ENCODE measurements around the gene DLG2. TPM values are rescaled to one million over a fixed set of nuclear protein-coding genes. Genes with fewer than 3 reads are reported as not detected.
"Not testable (repeated sequence)": the region's sequence is repeated elsewhere in the genome, so short reads cannot be mapped to it uniquely, and the experiment has no call there.

DLG2 gene
- total and polyA plus RNA-seq, 2 donors = 4.8 to 6.6 TPM

GRCh38 chr11:83424376-83425136 is 2202.6 kb downstream of the DLG2 start:
- H3K9me3 ChIP-seq (ENCODE audit: control insufficient read depth in 2 of 2, insufficient read depth in 1 of 2, low read length in 1 of 2) = no peaks in the 10 kb centered on the region
- no peaks in the 10 kb centered on the region for H3K27me3 ChIP-seq (ENCODE audit: control insufficient read depth in 2 of 2, insufficient read depth in 1 of 2, low read length in 1 of 2)
- no peak overlapping the region for H3K27ac ChIP-seq (ENCODE audit: low read depth in 1 of 2, low read length in 1 of 2)
- no peaks in the 10 kb centered on the region for H3K36me3 ChIP-seq (ENCODE audit: control insufficient read depth in 2 of 2, insufficient read depth in 2 of 2, low read length in 1 of 2)
- no peak for DNase-seq (ENCODE audit: low read depth in 6 of 9, low spot score in 9 of 9)
- no peak overlapping the region for H3K4me3 ChIP-seq (ENCODE audit: low read length in 2 of 2)
- 79% methylated on average over 2 of the region's 2 CpGs for WGBS
- no peaks in the 10 kb centered on the region for H3K4me1 ChIP-seq (ENCODE audit: control insufficient read depth in 2 of 2, insufficient read depth in 2 of 2, low read length in 2 of 2)

- not testable (repeated sequence) for H3K36me3 ChIP-seq (ENCODE audit: control insufficient read depth in 2 of 2, insufficient read depth in 2 of 2, low read length in 1 of 2); H3K9me3 ChIP-seq (ENCODE audit: control insufficient read depth in 2 of 2, insufficient read depth in 1 of 2, low read length in 1 of 2); DNase-seq (ENCODE audit: low read depth in 6 of 9, low spot score in 9 of 9); H3K27me3 ChIP-seq (ENCODE audit: control insufficient read depth in 2 of 2, insufficient read depth in 1 of 2, low read length in 1 of 2); H3K27ac ChIP-seq (ENCODE audit: low read depth in 1 of 2, low read length in 1 of 2); H3K4me1 ChIP-seq (ENCODE audit: control insufficient read depth in 2 of 2, insufficient read depth in 2 of 2, low read length in 2 of 2); H3K4me3 ChIP-seq (ENCODE audit: low read length in 2 of 2)
- 97% methylated on average over 5 of the region's 5 CpGs for WGBS
Observed at GRCh38 chr11:83422641-83423040, 2204.5 kb downstream of the DLG2 start.

GRCh38 chr11:83410605-83411565 is 2216.3 kb downstream of the DLG2 start:
- H3K4me3 ChIP-seq (ENCODE audit: low read length in 2 of 2) = no peak overlapping the region
- 86% methylated on average over 2 of the region's 2 CpGs for WGBS
- H3K4me1 ChIP-seq (ENCODE audit: control insufficient read depth in 2 of 2, insufficient read depth in 2 of 2, low read length in 2 of 2) = no peaks in the 10 kb centered on the region
- H3K36me3 ChIP-seq (ENCODE audit: control insufficient read depth in 2 of 2, insufficient read depth in 2 of 2, low read length in 1 of 2) = no peaks in the 10 kb centered on the region
- H3K9me3 ChIP-seq (ENCODE audit: control insufficient read depth in 2 of 2, insufficient read depth in 1 of 2, low read length in 1 of 2) = no peaks in the 10 kb centered on the region
- H3K27me3 ChIP-seq (ENCODE audit: control insufficient read depth in 2 of 2, insufficient read depth in 1 of 2, low read length in 1 of 2) = no peaks in the 10 kb centered on the region
- no peak overlapping the region for H3K27ac ChIP-seq (ENCODE audit: low read depth in 1 of 2, low read length in 1 of 2)
- peak in 1 of 9 donors; percentile 4 for DNase-seq (ENCODE audit: low read depth in 6 of 9, low spot score in 9 of 9)

DNA sequence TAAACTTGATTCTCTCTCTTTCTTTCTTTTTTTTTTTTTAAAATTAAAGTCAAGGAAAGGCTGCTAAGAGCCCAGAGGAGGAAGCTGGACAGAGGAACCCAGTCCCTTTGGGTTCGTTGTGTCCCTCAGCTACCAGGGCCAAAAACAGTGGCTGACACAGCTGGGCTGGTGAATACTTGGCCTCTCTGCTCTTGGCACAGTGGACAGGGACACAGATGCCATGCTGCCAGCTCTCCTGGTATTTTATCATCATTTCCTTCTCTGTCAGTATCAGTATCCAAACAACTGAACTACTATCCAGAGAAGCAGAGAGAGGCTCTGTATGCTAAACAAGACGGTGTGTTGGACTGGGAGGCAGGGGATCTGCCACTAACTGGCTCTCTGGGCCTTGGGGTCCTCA is 2217.3 kb downstream of the DLG2 start:
- no peaks in the 10 kb centered on the region for H3K27me3 ChIP-seq (ENCODE audit: control insufficient read depth in 2 of 2, insufficient read depth in 1 of 2, low read length in 1 of 2)
- DNase-seq (ENCODE audit: low read depth in 6 of 9, low spot score in 9 of 9) = no peak
- H3K27ac ChIP-seq (ENCODE audit: low read depth in 1 of 2, low read length in 1 of 2) = no peak overlapping the region
- no peaks in the 10 kb centered on the region for H3K9me3 ChIP-seq (ENCODE audit: control insufficient read depth in 2 of 2, insufficient read depth in 1 of 2, low read length in 1 of 2)
- H3K4me1 ChIP-seq (ENCODE audit: control insufficient read depth in 2 of 2, insufficient read depth in 2 of 2, low read length in 2 of 2) = no peaks in the 10 kb centered on the region
- no peaks in the 10 kb centered on the region for H3K36me3 ChIP-seq (ENCODE audit: control insufficient read depth in 2 of 2, insufficient read depth in 2 of 2, low read length in 1 of 2)
- H3K4me3 ChIP-seq (ENCODE audit: low read length in 2 of 2) = no peak overlapping the region
- WGBS = 89% methylated on average over 2 of the region's 2 CpGs

- Histone ChIP-seq H3K36me3 (ENCODE audit: control insufficient read depth in 2 of 2, insufficient read depth in 2 of 2, low read length in 1 of 2) (no peaks in the 10 kb centered on the region), H3K4me1 (ENCODE audit: control insufficient read depth in 2 of 2, insufficient read depth in 2 of 2, low read length in 2 of 2) (no peaks in the 10 kb centered on the region), H3K4me3 (ENCODE audit: low read length in 2 of 2) (no peak overlapping the region), H3K9me3 (ENCODE audit: control insufficient read depth in 2 of 2, insufficient read depth in 1 of 2, low read length in 1 of 2) (no peaks in the 10 kb centered on the region), H3K27ac (ENCODE audit: low read depth in 1 of 2, low read length in 1 of 2) (no peak overlapping the region), H3K27me3 (ENCODE audit: control insufficient read depth in 2 of 2, insufficient read depth in 1 of 2, low read length in 1 of 2) (no peaks in the 10 kb centered on the region)
- no peak for DNase-seq (ENCODE audit: low read depth in 6 of 9, low spot score in 9 of 9)
- 82% methylated on average over 1 of the region's 1 CpG for WGBS
Observed at GRCh38 chr11:83409476-83409875, 2217.7 kb downstream of the DLG2 start.

DNA sequence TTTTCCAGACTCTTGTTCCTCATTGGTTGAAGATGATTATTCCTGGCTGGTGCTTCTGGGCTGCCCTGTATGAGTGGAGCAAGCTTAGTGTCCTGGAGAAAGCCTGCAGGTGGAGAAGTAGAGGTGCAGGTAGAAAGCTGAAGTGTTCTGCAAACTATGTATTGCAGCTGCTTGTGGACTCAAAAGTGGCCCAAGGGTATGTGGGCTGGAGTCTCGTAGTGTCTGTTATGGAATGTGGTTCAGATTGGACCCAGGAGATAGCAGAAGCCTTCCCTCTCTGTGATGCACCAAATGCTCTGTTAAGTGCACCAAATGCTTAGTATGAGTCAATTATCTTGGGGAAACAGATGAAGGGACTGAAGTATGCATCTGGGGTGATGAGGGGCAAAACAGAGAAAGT is 2218.2 kb downstream of the DLG2 start:
- no peak overlapping the region for H3K4me3 ChIP-seq (ENCODE audit: low read length in 2 of 2)
- H3K4me1 ChIP-seq (ENCODE audit: control insufficient read depth in 2 of 2, insufficient read depth in 2 of 2, low read length in 2 of 2) = no peaks in the 10 kb centered on the region
- no peak overlapping the region for H3K27ac ChIP-seq (ENCODE audit: low read depth in 1 of 2, low read length in 1 of 2)
- H3K36me3 ChIP-seq (ENCODE audit: control insufficient read depth in 2 of 2, insufficient read depth in 2 of 2, low read length in 1 of 2) = no peaks in the 10 kb centered on the region
- WGBS = 88% methylated on average over 1 of the region's 1 CpG
- no peaks in the 10 kb centered on the region for H3K9me3 ChIP-seq (ENCODE audit: control insufficient read depth in 2 of 2, insufficient read depth in 1 of 2, low read length in 1 of 2)
- H3K27me3 ChIP-seq (ENCODE audit: control insufficient read depth in 2 of 2, insufficient read depth in 1 of 2, low read length in 1 of 2) = no peaks in the 10 kb centered on the region
- no peak for DNase-seq (ENCODE audit: low read depth in 6 of 9, low spot score in 9 of 9)

Other genes starting within 250 kb of the DLG2 start
- 57.5 TPM for gene TMEM126B, start 1.2 kb upstream of the DLG2 start, total RNA-seq
- 107 TPM for gene TMEM126B, start 1.2 kb upstream of the DLG2 start, polyA plus RNA-seq
- gene TMEM126A, start 20.6 kb upstream of the DLG2 start, total RNA-seq = 43.0 TPM
- 55.7 TPM for gene TMEM126A, start 20.6 kb upstream of the DLG2 start, polyA plus RNA-seq
- 44.8 TPM for gene CREBZF, start 37.8 kb upstream of the DLG2 start, total RNA-seq
- 51.8 TPM for gene CREBZF, start 37.8 kb upstream of the DLG2 start, polyA plus RNA-seq
- 0.66 TPM for gene CCDC89, start 58.9 kb upstream of the DLG2 start, total RNA-seq
- 0.78 TPM for gene CCDC89, start 58.9 kb upstream of the DLG2 start, polyA plus RNA-seq
- gene SYTL2, start 183.8 kb upstream of the DLG2 start, total RNA-seq = 15.1 TPM
- gene SYTL2, start 183.8 kb upstream of the DLG2 start, polyA plus RNA-seq = 22.2 TPM
- gene CCDC83, start 228.0 kb upstream of the DLG2 start, total RNA-seq = not detected
- gene CCDC83, start 228.0 kb upstream of the DLG2 start, polyA plus RNA-seq = 0.05 TPM

Measured in thymus (tissue), 11 donors.